IgD-negative memory B cell (primary cell): Measurements from ENCODE around the gene ZFHX3. TPM values are rescaled to one million over a fixed set of nuclear protein-coding genes. Genes with fewer than 3 reads are reported as not detected.
"Not testable (repeated sequence)": the region's sequence is repeated elsewhere in the genome, so short reads cannot be mapped to it uniquely, and the experiment has no call there.

Experiments used
- H3K27ac Mint-ChIP-seq, 3 donors: one replicate each; pipeline ENCODE4 v1.8.0; 2020 to 2022; ENCODE audit warnings: mild to moderate bottlenecking in 3 of 3, mixed read lengths in 3 of 3, moderate library complexity in 1 of 3
- H3K27me3 Mint-ChIP-seq: one replicate; pipeline ENCODE4 v1.8.0; 2021; ENCODE audit warnings: mixed read lengths
- H3K36me3 Mint-ChIP-seq: one replicate; pipeline ENCODE4 v1.8.0; 2020; ENCODE audit warnings: mild to moderate bottlenecking, mixed read lengths
- H3K4me1 Mint-ChIP-seq, 3 donors: one replicate each; pipeline ENCODE4 v1.8.0; 2020 to 2022; ENCODE audit warnings: mixed read lengths in 3 of 3, mild to moderate bottlenecking in 1 of 3
- H3K4me3 Mint-ChIP-seq, 4 donors: one replicate each; pipeline ENCODE4 v1.8.0; 2020 to 2022; ENCODE audit warnings: mild to moderate bottlenecking in 4 of 4, mixed read lengths in 4 of 4, moderate library complexity in 3 of 4
- H3K9me3 Mint-ChIP-seq, 3 donors: one replicate each; pipeline ENCODE4 v1.8.0; 2020 to 2021; ENCODE audit warnings: mixed read lengths in 3 of 3, mild to moderate bottlenecking in 1 of 3
- polyA plus RNA-seq: library from polyadenylated mRNA; unstranded; fragments of 300-500 nt; fragmentation: Illumina TruSeq; gene quantifications from one replicate; pipeline ENCODE4 v1.2.3, GENCODE V29; 2021

ZFHX3 gene
- polyA plus RNA-seq, 1 donor from 2014 or later = 1.6 TPM

DNA sequence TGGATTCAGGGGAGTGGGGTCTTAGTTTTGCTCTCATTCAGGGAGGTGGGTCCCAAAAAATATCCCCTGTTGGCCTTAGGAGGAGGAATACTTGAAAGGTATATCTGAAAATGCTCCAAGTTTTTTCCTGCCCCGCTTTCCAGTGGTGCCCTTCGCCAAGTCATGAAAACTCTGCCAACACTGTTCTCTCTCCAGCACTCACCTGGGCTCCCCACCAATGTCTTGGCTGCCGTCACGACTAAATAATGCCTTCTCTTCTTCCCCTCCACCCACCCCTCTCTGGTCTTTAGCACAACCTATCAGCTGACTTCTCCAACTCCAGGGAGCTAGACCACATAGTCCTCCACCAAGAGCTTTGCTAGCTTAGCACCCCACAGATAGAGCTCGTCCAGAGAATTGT lies 30.6 kb downstream of the ZFHX3 start:
- Mint-ChIP-seq H3K4me1 (peaks cover 3 to 11% (median 8%) of the 10 kb centered on the region in 3 donors), H3K27ac (no peak overlapping the region), H3K9me3 (no peaks in the 10 kb centered on the region), H3K27me3 (peaks cover 1% of the 10 kb centered on the region), H3K4me3 (no peak overlapping the region), H3K36me3 (peaks cover 3% of the 10 kb centered on the region)

- peaks cover 2% of the 10 kb centered on the region for H3K27me3 Mint-ChIP-seq
- H3K4me3 Mint-ChIP-seq = peak overlapping the region in 1 of 4 donors; percentile 4
- H3K27ac Mint-ChIP-seq = no peak overlapping the region
These were observed 31.5 kb downstream of the ZFHX3 start for GRCh38 chr16:73016488-73016830.

DNA sequence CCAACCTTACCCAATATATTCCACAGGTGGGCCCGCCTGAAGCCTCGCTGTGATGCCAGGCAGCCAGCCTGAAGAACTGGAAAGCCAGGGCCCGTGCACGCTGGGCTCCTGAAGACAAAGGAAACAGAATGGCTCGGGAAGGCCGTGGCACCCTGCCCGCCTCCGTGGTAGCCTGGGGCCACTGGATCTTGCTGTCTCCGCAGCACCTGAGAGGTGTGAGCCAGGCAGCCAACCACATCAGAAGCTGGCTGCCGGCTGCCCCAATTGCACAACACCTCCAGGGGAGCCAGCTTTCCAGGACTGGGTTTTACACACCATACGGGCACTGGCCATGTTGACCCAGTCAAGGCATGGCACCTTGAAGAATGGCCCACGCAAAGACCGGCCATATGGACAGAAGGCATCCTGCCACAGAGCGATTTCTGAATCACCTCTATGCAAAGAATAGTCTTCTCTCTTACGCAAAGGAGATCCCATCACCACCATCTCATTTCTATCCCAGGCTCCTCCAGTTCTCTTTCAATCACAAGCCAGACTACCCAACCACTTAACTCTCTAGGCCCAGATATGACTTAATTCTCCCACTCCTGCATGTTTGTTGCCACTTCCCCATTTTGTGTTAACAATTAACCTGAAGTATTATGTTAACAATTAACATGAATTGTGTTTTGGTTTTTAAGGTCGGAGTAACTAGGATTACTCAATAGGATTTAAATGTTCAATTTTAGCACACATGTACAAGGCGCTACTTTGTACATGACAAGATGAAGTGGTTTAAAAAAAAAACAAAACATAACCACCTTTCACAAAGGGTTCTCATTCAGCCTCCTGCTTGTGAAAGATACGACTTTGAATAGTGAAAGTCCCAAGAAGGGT lies 32.1 kb downstream of the ZFHX3 start:
- Mint-ChIP-seq H3K4me1 (peaks cover 3 to 11% (median 8%) of the 10 kb centered on the region in 3 donors), H3K36me3 (peaks cover 3% of the 10 kb centered on the region), H3K27ac (no peak overlapping the region), H3K4me3 (no peak overlapping the region), H3K9me3 (no peaks in the 10 kb centered on the region), H3K27me3 (peaks cover 2% of the 10 kb centered on the region)

More at GRCh38 chr16:73016488-73016830, 31.5 kb downstream of the ZFHX3 start:
- no peaks in the 10 kb centered on the region for H3K9me3 Mint-ChIP-seq
- H3K36me3 Mint-ChIP-seq = peaks cover 3% of the 10 kb centered on the region
- H3K4me1 Mint-ChIP-seq = peaks cover 3 to 11% (median 8%) of the 10 kb centered on the region in 3 donors

- no peak overlapping the region for H3K4me3 Mint-ChIP-seq
- peaks cover 3% of the 10 kb centered on the region for H3K36me3 Mint-ChIP-seq
- peaks cover 3 to 11% (median 10%) of the 10 kb centered on the region in 3 donors for H3K4me1 Mint-ChIP-seq
- H3K9me3 Mint-ChIP-seq = no peaks in the 10 kb centered on the region
- no peak overlapping the region for H3K27ac Mint-ChIP-seq
- H3K27me3 Mint-ChIP-seq = peaks cover 2% of the 10 kb centered on the region
These were observed 33.2 kb downstream of the ZFHX3 start for GRCh38 chr16:73014768-73015167.

- H3K4me3 Mint-ChIP-seq = no peak overlapping the region
- peaks cover 3 to 11% (median 10%) of the 10 kb centered on the region in 3 donors for H3K4me1 Mint-ChIP-seq
- peaks cover 3% of the 10 kb centered on the region for H3K36me3 Mint-ChIP-seq
- H3K9me3 Mint-ChIP-seq = no peaks in the 10 kb centered on the region
- H3K27ac Mint-ChIP-seq = peak overlapping the region in 1 of 3 donors; percentile 20
- peaks cover 2% of the 10 kb centered on the region for H3K27me3 Mint-ChIP-seq
These were observed 34.0 kb downstream of the ZFHX3 start for GRCh38 chr16:73013974-73014373.

DNA sequence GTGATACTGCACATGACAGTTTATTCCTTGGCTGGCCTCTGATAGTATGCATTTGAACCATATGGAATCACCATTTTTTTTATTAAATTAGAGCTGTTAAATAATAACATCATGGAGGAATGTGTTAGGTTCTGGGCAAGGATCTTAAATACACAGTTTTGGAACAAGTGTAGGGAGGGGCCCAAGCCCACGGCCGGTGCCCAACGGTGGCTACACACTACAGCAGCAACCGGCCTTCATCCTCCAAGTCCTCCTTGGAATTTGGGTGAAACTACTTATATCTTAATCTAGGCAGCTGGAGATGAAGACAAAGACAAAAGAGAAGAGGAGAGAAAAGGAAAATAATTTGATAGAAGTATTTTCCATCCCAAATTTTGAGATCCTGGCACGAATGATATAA lies 35.6 kb downstream of the ZFHX3 start:
- H3K4me1 Mint-ChIP-seq = peaks cover 0 to 11% (median 10%) of the 10 kb centered on the region in 3 donors
- no peak overlapping the region for H3K4me3 Mint-ChIP-seq
- peaks cover 2% of the 10 kb centered on the region for H3K27me3 Mint-ChIP-seq
- H3K36me3 Mint-ChIP-seq = peaks cover under 1% of the 10 kb centered on the region
- H3K27ac Mint-ChIP-seq = peak overlapping the region in 1 of 3 donors; percentile 39
- H3K9me3 Mint-ChIP-seq = no peaks in the 10 kb centered on the region

DNA sequence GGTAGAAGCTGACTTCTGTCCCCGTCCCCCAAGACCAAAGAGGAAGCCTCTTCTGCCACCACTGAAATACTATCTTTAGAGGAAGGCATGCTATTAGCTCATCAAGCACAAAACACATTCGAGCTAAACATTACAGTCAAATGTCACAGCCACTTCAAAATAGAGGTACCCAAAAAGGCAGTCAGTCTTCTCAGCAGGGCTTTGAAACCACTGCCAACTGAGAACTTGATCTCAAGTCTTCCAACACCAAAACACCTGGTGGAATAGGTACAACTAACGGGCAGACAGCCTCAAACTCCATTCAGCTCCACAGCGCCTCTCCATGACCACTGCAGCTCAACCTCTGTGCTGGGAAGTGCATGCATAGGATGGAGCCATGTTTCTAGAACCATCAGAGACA lies 36.0 kb downstream of the ZFHX3 start:
- Mint-ChIP-seq H3K27ac (peak overlapping the region in 1 of 3 donors; percentile 39), H3K27me3 (peaks cover 2% of the 10 kb centered on the region), H3K36me3 (peaks cover 2% of the 10 kb centered on the region)

DNA sequence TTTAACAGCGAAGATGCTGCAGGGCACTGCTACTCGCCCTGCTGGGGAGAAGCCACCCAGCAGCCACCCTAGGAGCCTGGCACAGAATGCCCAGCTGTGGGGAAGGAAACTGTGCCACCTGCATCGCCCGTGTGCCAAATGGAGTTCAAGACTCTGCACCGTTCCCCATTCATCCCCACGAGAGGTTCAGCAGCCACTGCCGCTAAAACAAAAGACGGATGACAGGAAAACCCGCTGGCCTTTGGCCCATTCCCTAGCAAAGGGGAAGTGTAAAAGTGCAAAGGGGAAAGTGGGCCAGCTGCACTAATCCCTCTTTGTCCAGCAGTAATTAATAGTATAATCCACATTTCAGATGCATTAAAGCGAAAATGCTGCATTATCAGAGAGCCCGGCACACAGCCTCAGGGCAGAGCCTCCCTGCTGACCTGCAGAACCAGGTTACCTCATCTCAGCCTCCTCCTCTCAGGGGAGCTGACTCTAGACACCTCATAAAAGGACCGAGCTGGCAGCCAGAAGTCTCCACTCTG lies 37.7 kb downstream of the ZFHX3 start:
- Mint-ChIP-seq H3K27ac (no peak overlapping the region), H3K9me3 (peaks cover 0 to 1% (median 0%) of the 10 kb centered on the region in 3 donors), H3K27me3 (peaks cover 2% of the 10 kb centered on the region), H3K36me3 (peaks cover 2% of the 10 kb centered on the region), H3K4me1 (peaks cover 0 to 2% (median 2%) of the 10 kb centered on the region in 3 donors), H3K4me3 (no peak overlapping the region)

More for the DNA sequence above, 36.0 kb downstream of the ZFHX3 start:
- Mint-ChIP-seq H3K4me3 (no peak overlapping the region), H3K9me3 (no peaks in the 10 kb centered on the region), H3K4me1 (peaks cover 0 to 11% (median 10%) of the 10 kb centered on the region in 3 donors)

- not testable (repeated sequence) for H3K27ac Mint-ChIP-seq, H3K27me3 Mint-ChIP-seq, H3K4me3 Mint-ChIP-seq, H3K9me3 Mint-ChIP-seq, H3K36me3 Mint-ChIP-seq, H3K4me1 Mint-ChIP-seq
These were observed 38.2 kb downstream of the ZFHX3 start for GRCh38 chr16:73009710-73010109.

DNA sequence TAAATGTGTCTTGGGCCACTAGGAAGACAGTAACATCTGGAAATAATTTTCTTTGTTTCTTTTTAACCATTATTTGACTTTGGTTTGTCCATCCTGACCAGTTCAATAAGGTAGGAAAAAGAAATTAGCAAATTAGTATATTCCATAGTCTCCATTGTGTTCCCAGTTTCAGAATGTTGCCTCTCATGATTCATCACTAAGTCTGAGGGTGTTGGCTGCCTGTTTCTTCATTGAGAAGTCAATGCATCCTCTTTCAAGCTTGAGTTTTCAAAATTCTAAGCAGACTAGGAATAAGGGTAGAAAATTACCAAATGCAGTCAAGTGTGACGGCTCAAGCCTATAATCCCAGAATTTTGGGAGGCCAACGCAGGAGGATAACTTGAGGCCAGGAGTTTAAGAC lies 41.9 kb downstream of the ZFHX3 start:
- peaks cover 3% of the 10 kb centered on the region for H3K36me3 Mint-ChIP-seq
- H3K9me3 Mint-ChIP-seq = peaks cover 0 to 2% (median 1%) of the 10 kb centered on the region in 3 donors
- H3K27me3 Mint-ChIP-seq = no peaks in the 10 kb centered on the region
- peak overlapping the region in 1 of 3 donors; percentile 61 for H3K27ac Mint-ChIP-seq
- H3K4me3 Mint-ChIP-seq = no peak overlapping the region
- H3K4me1 Mint-ChIP-seq = peaks cover 0 to 2% (median 2%) of the 10 kb centered on the region in 3 donors

DNA sequence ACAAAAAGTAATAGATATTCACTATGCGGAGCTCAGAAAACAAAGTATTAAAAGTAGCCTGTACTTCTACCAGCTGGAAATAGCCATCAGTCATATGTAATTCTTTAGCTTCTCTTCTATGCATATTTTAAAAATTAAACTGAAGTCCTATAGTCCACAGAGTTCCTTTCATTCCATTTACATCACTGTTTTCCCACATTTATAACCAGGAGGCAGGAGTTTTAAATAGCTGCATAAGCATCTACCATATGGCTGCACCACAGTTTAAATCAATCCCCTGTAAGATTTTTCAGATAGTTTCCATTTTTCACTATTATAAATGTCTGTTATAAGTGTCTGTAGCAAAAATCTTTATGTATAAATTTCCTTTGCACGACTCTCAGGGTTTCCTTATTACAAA lies 45.1 kb downstream of the ZFHX3 start:
- Mint-ChIP-seq H3K27ac (no peak overlapping the region), H3K27me3 (no peaks in the 10 kb centered on the region), H3K9me3 (peaks cover 0 to 4% (median 3%) of the 10 kb centered on the region in 3 donors), H3K36me3 (peaks cover 6% of the 10 kb centered on the region), H3K4me3 (no peak overlapping the region), H3K4me1 (peaks cover 0 to 2% (median 1%) of the 10 kb centered on the region in 3 donors)

DNA sequence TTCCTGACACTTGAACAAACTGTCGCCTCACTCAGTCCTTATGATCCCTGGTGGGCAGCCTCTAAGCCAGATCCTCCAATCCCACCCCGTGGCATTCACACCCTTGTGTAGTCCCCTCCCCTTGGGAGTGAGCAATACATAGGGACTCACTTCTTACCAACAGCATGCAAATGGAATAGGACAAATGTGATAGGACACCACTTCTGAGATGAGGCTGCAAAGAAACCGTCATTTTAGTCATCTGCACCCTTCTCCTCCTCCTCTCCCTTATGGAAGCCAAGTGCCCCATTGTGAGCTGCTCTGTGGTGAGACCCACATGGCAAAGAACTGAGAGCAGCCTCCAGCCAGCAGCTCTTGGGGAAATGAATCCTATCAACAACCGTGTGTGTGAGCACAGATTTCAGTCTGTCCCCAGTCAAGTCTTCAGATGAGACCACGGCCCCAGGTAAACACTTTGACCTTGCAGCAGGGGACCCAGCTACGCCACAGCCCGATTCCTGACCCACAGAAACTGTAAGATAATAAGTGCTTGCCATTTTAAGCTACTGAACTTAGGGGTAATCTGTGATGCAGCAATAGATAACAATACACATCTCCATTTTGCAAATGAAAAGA lies 46.9 kb downstream of the ZFHX3 start:
- H3K4me3 Mint-ChIP-seq = peak overlapping the region in 1 of 4 donors; percentile 10
- peaks cover 0 to 3% (median 2%) of the 10 kb centered on the region in 3 donors for H3K4me1 Mint-ChIP-seq
- peaks cover 7% of the 10 kb centered on the region for H3K36me3 Mint-ChIP-seq
- H3K27ac Mint-ChIP-seq = no peak overlapping the region
- H3K27me3 Mint-ChIP-seq = no peaks in the 10 kb centered on the region
- H3K9me3 Mint-ChIP-seq = peaks cover 1 to 4% (median 2%) of the 10 kb centered on the region in 3 donors

GRCh38 chr16:73000020-73000906 lies 47.7 kb downstream of the ZFHX3 start:
- peaks cover 1 to 4% (median 2%) of the 10 kb centered on the region in 3 donors for H3K9me3 Mint-ChIP-seq
- peaks cover 7% of the 10 kb centered on the region for H3K36me3 Mint-ChIP-seq
- peaks cover 0 to 3% (median 2%) of the 10 kb centered on the region in 3 donors for H3K4me1 Mint-ChIP-seq
- H3K4me3 Mint-ChIP-seq = peak overlapping the region in 1 of 4 donors; percentile 10
- H3K27ac Mint-ChIP-seq = peak overlapping the region in 1 of 3 donors; percentile 55
- H3K27me3 Mint-ChIP-seq = no peaks in the 10 kb centered on the region

DNA sequence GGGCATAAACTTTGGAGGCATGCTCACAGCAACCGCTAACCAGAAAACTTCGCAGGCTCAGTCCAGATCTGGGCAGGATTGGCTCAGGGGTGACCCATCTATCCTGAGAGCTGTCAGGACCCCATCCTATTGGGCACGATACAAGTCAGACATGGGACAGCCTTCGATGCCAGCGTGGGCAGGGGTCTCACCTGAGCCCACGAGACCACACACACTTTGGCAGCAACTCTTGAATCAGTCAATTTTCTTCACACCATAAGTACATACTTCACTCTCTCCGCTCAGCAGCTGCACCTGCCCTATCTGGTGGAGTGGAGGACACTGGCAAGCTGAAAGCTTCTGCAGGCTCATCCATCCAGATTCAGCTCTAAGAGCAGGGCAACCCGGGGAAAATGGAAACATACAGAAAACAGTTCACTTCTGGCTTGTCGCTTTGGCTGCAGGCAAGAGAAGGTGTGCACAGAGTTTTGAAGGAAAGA lies 48.3 kb downstream of the ZFHX3 start:
- Mint-ChIP-seq H3K9me3 (peaks cover 1 to 4% (median 2%) of the 10 kb centered on the region in 3 donors), H3K4me3 (no peak overlapping the region), H3K27ac (peak overlapping the region in 1 of 3 donors; percentile 55), H3K27me3 (no peaks in the 10 kb centered on the region), H3K4me1 (peaks cover 0 to 3% (median 2%) of the 10 kb centered on the region in 3 donors), H3K36me3 (peaks cover 7% of the 10 kb centered on the region)
